GM23248 (cell line): ENCODE data around the gene RFC5. TPM values are rescaled to one million over a fixed set of nuclear protein-coding genes. Genes with fewer than 3 reads are reported as not detected.
"Not testable (repeated sequence)": the region's sequence is repeated elsewhere in the genome, so short reads cannot be mapped to it uniquely, and the experiment has no call there.

ENCODE experiments used
- DNase-seq: peaks from one replicate; pipeline ENCODE4 v3.0.0-alpha.2; 2015
- H2AFZ ChIP-seq: fragments of 200-600 bp; sonication (generic); 2 replicates; pipeline ENCODE4 v1.6.1; 2016; ENCODE audit warnings: antibody characterized with exemption
- H3F3A ChIP-seq: fragments of 200-600 bp; sonication (generic); 2 replicates; pipeline ENCODE4 v1.6.1; 2016; ENCODE audit warnings: mild to moderate bottlenecking, antibody characterized with exemption, mixed run types; ENCODE audit not compliant: insufficient read depth
- H3K27ac ChIP-seq: fragments of 200-600 bp; sonication (generic); 2 replicates; pipeline ENCODE4 v1.5.1; 2016; ENCODE audit warnings: mild to moderate bottlenecking
- H3K27me3 ChIP-seq: fragments of 200-600 bp; sonication (generic); replicated peaks from 2 replicates; pipeline ENCODE4 v1.6.1; 2016; ENCODE audit warnings: mild to moderate bottlenecking; ENCODE audit not compliant: insufficient read depth
- H3K36me3 ChIP-seq: fragments of 200-600 bp; sonication (generic); 2 replicates; pipeline ENCODE4 v1.6.1; 2016; ENCODE audit warnings: low read depth, mild to moderate bottlenecking
- H3K4me1 ChIP-seq: fragments of 200-600 bp; sonication (generic); 2 replicates; pipeline ENCODE4 v1.6.1; 2016; ENCODE audit warnings: mild to moderate bottlenecking; ENCODE audit not compliant: insufficient read depth
- H3K4me2 ChIP-seq: fragments of 200-600 bp; sonication (generic); one replicate; pipeline ENCODE4 v1.6.1; 2016; ENCODE audit warnings: mild to moderate bottlenecking; ENCODE audit not compliant: unreplicated experiment
- H3K4me3 ChIP-seq: fragments of 200-600 bp; sonication (generic); 2 replicates; pipeline ENCODE4 v1.5.1; 2016; ENCODE audit warnings: mild to moderate bottlenecking
- H3K79me2 ChIP-seq: fragments of 200-600 bp; sonication (generic); 2 replicates; pipeline ENCODE4 v1.6.1; 2016; ENCODE audit warnings: mild to moderate bottlenecking; ENCODE audit not compliant: insufficient read depth
- H3K9ac ChIP-seq: fragments of 200-600 bp; sonication (generic); 2 replicates; pipeline ENCODE4 v1.6.1; 2016; ENCODE audit warnings: mild to moderate bottlenecking
- H3K9me2 ChIP-seq: fragments of 200-600 bp; sonication (generic); 2 replicates; pipeline ENCODE4 v1.6.1; 2016; ENCODE audit warnings: mixed run types, mild to moderate bottlenecking, moderate library complexity; ENCODE audit not compliant: insufficient read depth
- H3K9me3 ChIP-seq: fragments of 200-600 bp; sonication (generic); one replicate; pipeline ENCODE4 v1.6.1; 2017; ENCODE audit warnings: low read depth
- H4K20me1 ChIP-seq: fragments of 200-600 bp; sonication (generic); 2 replicates; pipeline ENCODE4 v1.6.0; 2016; ENCODE audit not compliant: insufficient read depth
- EZH2 ChIP-seq: fragments of 200-600 bp; sonication (generic); IDR thresholded peaks from 2 replicates; pipeline ENCODE4 v1.6.1; 2018; ENCODE audit warnings: antibody characterized with exemption, mild to moderate bottlenecking; ENCODE audit not compliant: insufficient read depth, poor library complexity, severe bottlenecking
- EZH2phosphoT487 ChIP-seq: fragments of 200-600 bp; sonication (generic); IDR thresholded peaks from 2 replicates; pipeline ENCODE4 v1.6.1; 2018; ENCODE audit warnings: antibody characterized with exemption, moderate library complexity, mild to moderate bottlenecking, low read depth; ENCODE audit not compliant: insufficient read depth
- WGBS, 2 experiments: methylation state at CpG; one replicate each; pipeline ENCODE4 v1.1.6; 2015 to 2017; ENCODE audit warnings: low lambda C conversion rate in 2 of 2, low coverage in 1 of 2; ENCODE audit errors: missing lambda C conversion rate in 2 of 2; 5-methylcytosine and 5-hydroxymethylcytosine counted together
- in situ Hi-C: fragments of 300-500 bp; cut with MboI; formaldehyde crosslinking; loops from 2 replicates; pipeline ENCODE4 v1.15.0; 2020
- polyA plus RNA-seq: library from polyadenylated mRNA; unstranded; fragments of >200 nt; fragmentation: Nextera tagmentation; extraction: Ambion mirVana; gene quantifications from 2 replicates; pipeline ENCODE4 v1.2.1, GENCODE V29; 2016
- small RNA-seq: library from RNA; depleted of rRNA; stranded (forward); fragments of <200 nt; gene quantifications from one replicate; pipeline ENCODE3, GENCODE V24; 2014; ENCODE audit warnings: low read depth, low replicate concordance
- total RNA-seq: library from RNA; depleted of rRNA; stranded (reverse); fragments of >200 nt; shearing (Covaris generic); gene quantifications from 2 replicates; pipeline ENCODE4 v1.2.3, GENCODE V29; 2014; rRNA removed

The RFC5 gene
- total and polyA plus RNA-seq, 2 experiments from 2014 or later: 15.2 to 21.4 TPM

- Histone ChIP-seq H3K79me2 (no peaks in the 10 kb centered on the region), H3K27ac (no peak overlapping the region), H3K4me1 (no peaks in the 10 kb centered on the region), H4K20me1 (no peaks in the 10 kb centered on the region), H3K9me3 (no peaks in the 10 kb centered on the region), H3F3A (no peaks in the 10 kb centered on the region), H3K36me3 (no peaks in the 10 kb centered on the region), H3K27me3 (no peaks in the 10 kb centered on the region), H3K9ac (no peak overlapping the region), H2AFZ (no peak overlapping the region), H3K9me2 (no peaks in the 10 kb centered on the region), H3K4me2 (no peak overlapping the region), H3K4me3 (no peak overlapping the region)
- no peak for TF ChIP-seq EZH2phosphoT487
- no peak for TF ChIP-seq EZH2
- WGBS, 2 experiments: 97 to 100% methylated on average over 3 of the region's 3 CpGs
- in situ Hi-C loops: no loop called here
- DNase-seq: no peak
Observed at GRCh38 chr12:118070650-118071049, 54.1 kb downstream of the RFC5 start.

- H3K9me3 ChIP-seq: no peaks in the 10 kb centered on the region
- H3K36me3 ChIP-seq: no peaks in the 10 kb centered on the region
- H4K20me1 ChIP-seq: no peaks in the 10 kb centered on the region
- no peak overlapping the region for H3K4me3 ChIP-seq
- no peaks in the 10 kb centered on the region for H3K9me2 ChIP-seq
- no peaks in the 10 kb centered on the region for H3F3A ChIP-seq
- in situ Hi-C loops: no loop called here
- H3K27me3 ChIP-seq: no peaks in the 10 kb centered on the region
- H3K4me1 ChIP-seq: no peaks in the 10 kb centered on the region
- DNase-seq: no peak
- H3K9ac ChIP-seq: no peak overlapping the region
- no peak overlapping the region for H2AFZ ChIP-seq
- no peak overlapping the region for H3K27ac ChIP-seq
- H3K79me2 ChIP-seq: no peaks in the 10 kb centered on the region
- 86 to 87% methylated on average over 4 of the region's 4 CpGs for WGBS, 2 experiments
- TF ChIP-seq EZH2phosphoT487 (no peak), EZH2 (no peak)
- no peak overlapping the region for H3K4me2 ChIP-seq
Observed at GRCh38 chr12:118073768-118074167, 57.3 kb downstream of the RFC5 start.

GRCh38 chr12:118081521-118081920 lies 65.0 kb downstream of the RFC5 start:
- H3F3A ChIP-seq, H2AFZ ChIP-seq, H3K27ac ChIP-seq, H3K9me2 ChIP-seq, DNase-seq, H3K36me3 ChIP-seq, H3K4me1 ChIP-seq, H4K20me1 ChIP-seq, H3K4me3 ChIP-seq, H3K9me3 ChIP-seq, H3K4me2 ChIP-seq, H3K27me3 ChIP-seq, in situ Hi-C loops, H3K9ac ChIP-seq, H3K79me2 ChIP-seq: not testable (repeated sequence)
- 95 to 97% methylated on average over 9 of the region's 9 CpGs for WGBS, 2 experiments

Small RNA genes lying within 50 kb of the gene (small RNA-seq; reads per million reads assigned to genes)
- gene AC131159.1: not detected

Other genes starting within 250 kb of the RFC5 start
- not detected in 2 replicates for gene KSR2, start 47.7 kb upstream of the RFC5 start, total RNA-seq
- gene KSR2, start 47.7 kb upstream of the RFC5 start, polyA plus RNA-seq: not detected in 2 replicates
- gene WSB2, start 44.5 kb downstream of the RFC5 start, total RNA-seq: 134 and 162 TPM in 2 replicates
- gene WSB2, start 44.5 kb downstream of the RFC5 start, polyA plus RNA-seq: 65.8 and 66.5 TPM in 2 replicates
- gene VSIG10, start 87.3 kb downstream of the RFC5 start, total RNA-seq: 11.6 and 40.1 TPM in 2 replicates
- 8.5 and 11.5 TPM in 2 replicates for gene VSIG10, start 87.3 kb downstream of the RFC5 start, polyA plus RNA-seq
- 217 and 267 TPM in 2 replicates for gene PEBP1, start 119.4 kb downstream of the RFC5 start, total RNA-seq
- 345 and 350 TPM in 2 replicates for gene PEBP1, start 119.4 kb downstream of the RFC5 start, polyA plus RNA-seq